ENCODE data around the gene GTF2H2C_2.
"Not testable (repeated sequence)": the region's sequence is repeated elsewhere in the genome, so short reads cannot be mapped to it uniquely, and the experiment has no call there.

DNA sequence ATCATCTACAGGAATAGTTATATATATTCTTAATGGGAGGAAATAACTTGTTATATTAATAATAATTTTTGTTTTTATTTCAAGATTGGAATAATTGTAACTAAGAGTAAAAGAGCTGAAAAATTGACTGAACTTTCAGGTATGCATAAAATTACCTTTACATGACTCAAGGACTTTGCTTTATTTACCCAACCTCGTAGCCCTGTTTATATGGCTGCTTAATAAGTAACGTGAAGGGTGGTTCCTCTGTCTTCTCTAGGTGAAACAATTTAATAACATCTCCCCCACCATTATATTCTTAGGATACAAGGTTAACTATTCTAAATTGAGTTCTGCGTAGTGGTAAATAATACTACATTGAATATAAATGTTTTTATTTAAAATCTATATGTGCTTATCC is 8.0 kb downstream of the GTF2H2C_2 start:
- TF ChIP-seq, protein P1, sequence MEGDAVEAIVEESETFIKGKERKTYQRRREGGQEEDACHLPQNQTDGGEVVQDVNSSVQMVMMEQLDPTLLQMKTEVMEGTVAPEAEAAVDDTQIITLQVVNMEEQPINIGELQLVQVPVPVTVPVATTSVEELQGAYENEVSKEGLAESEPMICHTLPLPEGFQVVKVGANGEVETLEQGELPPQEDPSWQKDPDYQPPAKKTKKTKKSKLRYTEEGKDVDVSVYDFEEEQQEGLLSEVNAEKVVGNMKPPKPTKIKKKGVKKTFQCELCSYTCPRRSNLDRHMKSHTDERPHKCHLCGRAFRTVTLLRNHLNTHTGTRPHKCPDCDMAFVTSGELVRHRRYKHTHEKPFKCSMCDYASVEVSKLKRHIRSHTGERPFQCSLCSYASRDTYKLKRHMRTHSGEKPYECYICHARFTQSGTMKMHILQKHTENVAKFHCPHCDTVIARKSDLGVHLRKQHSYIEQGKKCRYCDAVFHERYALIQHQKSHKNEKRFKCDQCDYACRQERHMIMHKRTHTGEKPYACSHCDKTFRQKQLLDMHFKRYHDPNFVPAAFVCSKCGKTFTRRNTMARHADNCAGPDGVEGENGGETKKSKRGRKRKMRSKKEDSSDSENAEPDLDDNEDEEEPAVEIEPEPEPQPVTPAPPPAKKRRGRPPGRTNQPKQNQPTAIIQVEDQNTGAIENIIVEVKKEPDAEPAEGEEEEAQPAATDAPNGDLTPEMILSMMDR (IDR thresholded peaks at IDR 0.05; ENCODE audit: low read depth, low read length, poor library complexity, severe bottlenecking), result not testable (repeated sequence)
- TF ChIP-seq EZH2phosphoT487 (IDR thresholded peaks at IDR 0.05; ENCODE audit: borderline replicate concordance, low read length), result not testable (repeated sequence)
